WTC11 (cell line): Measurements from ENCODE around the gene ITK. TPM values are rescaled to one million over a fixed set of nuclear protein-coding genes. Genes with fewer than 3 reads are reported as not detected.

Experiments used
- ATAC-seq: fragments of 200-7000 bp; cut with Tn5 transposase; 2 replicates; pipeline ENCODE4 v1.10.0; 2021; ENCODE audit warnings: mild to moderate bottlenecking, moderate library complexity
- CTCF ChIA-PET: fragments of 300-600 bp; sonication (Branson Sonifier 250); formaldehyde crosslinking; loops from one replicate; lab custom pipeline; 2021; ENCODE audit warnings: antibody characterized with exemption; lab: Charles Lee
- POLR2A ChIA-PET: fragments of 350-600 bp; sonication (Branson Sonifier 250); formaldehyde crosslinking; loops from one replicate; lab custom pipeline; 2021; ENCODE audit warnings: antibody characterized with exemption; lab: Charles Lee
- DNase-seq: peaks from one replicate; pipeline ENCODE4 v3.0.0; 2021; ENCODE audit warnings: low spot score
- H3K27ac Mint-ChIP-seq: 2 replicates; pipeline ENCODE4 v1.8.0; 2021; ENCODE audit warnings: mixed read lengths
- H3K27me3 Mint-ChIP-seq: 2 replicates; pipeline ENCODE4 v1.8.0; 2021; ENCODE audit warnings: low read depth, mild to moderate bottlenecking, moderate library complexity, mixed read lengths
- H3K36me3 Mint-ChIP-seq: 2 replicates; pipeline ENCODE4 v1.8.0; 2021; ENCODE audit warnings: mixed read lengths
- H3K4me1 Mint-ChIP-seq: 2 replicates; pipeline ENCODE4 v1.8.0; 2022; ENCODE audit warnings: mixed read lengths
- H3K4me3 Mint-ChIP-seq: 2 replicates; pipeline ENCODE4 v1.8.0; 2021; ENCODE audit warnings: mild to moderate bottlenecking, moderate library complexity, mixed read lengths
- H3K9me3 Mint-ChIP-seq: 2 replicates; pipeline ENCODE4 v1.8.0; 2021; ENCODE audit warnings: mixed read lengths
- AFF4 ChIP-seq: sonication (generic); formaldehyde crosslinking; IDR thresholded peaks from 2 replicates; pipeline ENCODE4 v1.8.1; 2023; ENCODE audit warnings: mild to moderate bottlenecking, missing genetic modification reagents, borderline replicate concordance
- ATF6 ChIP-seq: sonication (generic); formaldehyde crosslinking; IDR thresholded peaks from 2 replicates; pipeline ENCODE4 v1.8.1; 2023; ENCODE audit warnings: mild to moderate bottlenecking, missing genetic modification reagents
- ELF4 ChIP-seq: sonication (generic); formaldehyde crosslinking; IDR thresholded peaks from 2 replicates; pipeline ENCODE4 v1.8.1; 2022; ENCODE audit warnings: low read depth, mild to moderate bottlenecking, moderate library complexity, missing genetic modification reagents
- ETV6 ChIP-seq: sonication (generic); formaldehyde crosslinking; IDR thresholded peaks from 2 replicates; pipeline ENCODE4 v1.8.1; 2022; ENCODE audit warnings: mild to moderate bottlenecking, missing genetic modification reagents
- HMGA2 ChIP-seq: fragments of 250-450 bp; sonication (Bioruptor Pico); IDR thresholded peaks from 2 replicates; pipeline ENCODE4 v1.4.0; 2021; ENCODE audit warnings: mild to moderate bottlenecking, moderate library complexity
- IRF2 ChIP-seq: sonication (generic); formaldehyde crosslinking; IDR thresholded peaks from 2 replicates; pipeline ENCODE4 v1.8.0; 2022; ENCODE audit warnings: low read depth, missing genetic modification reagents, borderline replicate concordance
- JAZF1 ChIP-seq: fragments of 250-450 bp; sonication (Bioruptor Pico); IDR thresholded peaks from 2 replicates; pipeline ENCODE4 v1.9.0; 2021; ENCODE audit warnings: moderate library complexity, mild to moderate bottlenecking, inconsistent platforms
- MXD4 ChIP-seq: fragments of 250-450 bp; sonication (Bioruptor Pico); IDR thresholded peaks from 2 replicates; pipeline ENCODE4 v1.8.0; 2021; ENCODE audit warnings: mild to moderate bottlenecking, moderate library complexity, borderline replicate concordance
- NR1H2 ChIP-seq: sonication (generic); formaldehyde crosslinking; IDR thresholded peaks from 2 replicates; pipeline ENCODE4 v1.9.0; 2021; ENCODE audit warnings: mild to moderate bottlenecking, moderate library complexity, missing genetic modification reagents
- PRRX2 ChIP-seq: fragments of 250-450 bp; sonication (Bioruptor Pico); IDR thresholded peaks from 2 replicates; pipeline ENCODE4 v1.8.0; 2021; ENCODE audit warnings: mild to moderate bottlenecking
- SMAD3 ChIP-seq: sonication (generic); formaldehyde crosslinking; IDR thresholded peaks from 2 replicates; pipeline ENCODE4 v1.8.0; 2022; ENCODE audit warnings: missing genetic modification reagents, mild to moderate bottlenecking, borderline replicate concordance
- SOX15 ChIP-seq: fragments of 250-450 bp; sonication (Bioruptor Pico); IDR thresholded peaks from 2 replicates; pipeline ENCODE4 v1.9.0; 2021; ENCODE audit warnings: mild to moderate bottlenecking
- TP53 ChIP-seq: sonication (generic); formaldehyde crosslinking; IDR thresholded peaks from 2 replicates; pipeline ENCODE4 v1.8.1; 2023; ENCODE audit warnings: mild to moderate bottlenecking, missing genetic modification reagents
- ZBTB21 ChIP-seq: sonication (generic); formaldehyde crosslinking; IDR thresholded peaks from 2 replicates; pipeline ENCODE4 v1.8.1; 2023; ENCODE audit warnings: mild to moderate bottlenecking, missing genetic modification reagents, borderline replicate concordance
- ZNF219 ChIP-seq: sonication (generic); formaldehyde crosslinking; IDR thresholded peaks from 2 replicates; pipeline ENCODE4 v1.8.0; 2023; ENCODE audit warnings: missing genetic modification reagents, mild to moderate bottlenecking, borderline replicate concordance
- ZNF263 ChIP-seq: sonication (generic); formaldehyde crosslinking; IDR thresholded peaks from 2 replicates; pipeline ENCODE4 v1.8.1; 2022; ENCODE audit warnings: low read depth, mild to moderate bottlenecking, moderate library complexity, missing genetic modification reagents
- ZNF281 ChIP-seq: sonication (generic); formaldehyde crosslinking; IDR thresholded peaks from 2 replicates; pipeline ENCODE4 v1.8.0; 2023; ENCODE audit warnings: mild to moderate bottlenecking, missing genetic modification reagents
- ZNF416 ChIP-seq: fragments of 250-450 bp; sonication (Bioruptor Pico); IDR thresholded peaks from 2 replicates; pipeline ENCODE4 v1.9.0; 2021; ENCODE audit warnings: mild to moderate bottlenecking, inconsistent platforms
- ZNF423 ChIP-seq: fragments of 250-450 bp; sonication (Bioruptor Pico); IDR thresholded peaks from 2 replicates; pipeline ENCODE4 v2.1.2; 2022; ENCODE audit warnings: mild to moderate bottlenecking, moderate library complexity
- ZNF425 ChIP-seq: fragments of 250-450 bp; sonication (Bioruptor Pico); conservative IDR thresholded peaks from 2 replicates; pipeline ENCODE4 v1.9.0; 2021; ENCODE audit warnings: mild to moderate bottlenecking
- ZNF532 ChIP-seq: fragments of 250-450 bp; sonication (Bioruptor Pico); IDR thresholded peaks from 2 replicates; pipeline ENCODE4 v1.9.0; 2021; ENCODE audit warnings: mild to moderate bottlenecking, borderline replicate concordance
- ZNF671 ChIP-seq: fragments of 250-450 bp; sonication (Bioruptor Pico); IDR thresholded peaks from 2 replicates; pipeline ENCODE4 v1.8.0; 2021; ENCODE audit warnings: mild to moderate bottlenecking
- total RNA-seq: library from RNA; stranded (reverse); gene quantifications from 3 replicates; pipeline ENCODE4 v1.2.3, GENCODE V29; 2021

Gene ITK
- total RNA-seq, 1 experiment from 2014 or later: 0.52 TPM

GRCh38 chr5:157197086-157197485 is 16.4 kb downstream of the ITK start:
- no peak overlapping the region for H3K27ac Mint-ChIP-seq
- TF ChIP-seq AFF4 (CRISPR knock-in tag): no peak
- no peak for TF ChIP-seq ZNF219
- TF ChIP-seq SOX15: no peak
- TF ChIP-seq SMAD3 (CRISPR knock-in tag): no peak
- no peak for TF ChIP-seq ETV6
- no peak for TF ChIP-seq HMGA2 (CRISPR knock-in tag)
- no peak for TF ChIP-seq ZNF671
- TF ChIP-seq ZNF281 (CRISPR knock-in tag): no peak
- no peak for TF ChIP-seq ELF4 (CRISPR knock-in tag)
- no peak for TF ChIP-seq MXD4 (CRISPR knock-in tag)
- no peak for TF ChIP-seq ZNF416 (CRISPR knock-in tag)
- no peak for TF ChIP-seq IRF2 (CRISPR knock-in tag)
- no peak for TF ChIP-seq ATF6 (CRISPR knock-in tag)
- no peak for TF ChIP-seq ZNF423 (CRISPR knock-in tag)
- TF ChIP-seq PRRX2 (CRISPR knock-in tag): no peak
- TF ChIP-seq ZNF263: no peak
- TF ChIP-seq TP53 (CRISPR knock-in tag): no peak
- TF ChIP-seq, all 79 proteins: peak for 0
- no peaks in the 10 kb centered on the region for H3K4me1 Mint-ChIP-seq
- no peak for DNase-seq
- H3K9me3 Mint-ChIP-seq: no peaks in the 10 kb centered on the region
- no peaks in the 10 kb centered on the region for H3K36me3 Mint-ChIP-seq
- ChIA-PET POLR2A (no interaction called here), CTCF (no interaction called here)
- H3K27me3 Mint-ChIP-seq: peaks cover 2% of the 10 kb centered on the region; the same call in 1 of the 2 replicates
- H3K4me3 Mint-ChIP-seq: no peak overlapping the region
- no peak for ATAC-seq

- H3K4me3 Mint-ChIP-seq: no peak overlapping the region
- no peaks in the 10 kb centered on the region for H3K36me3 Mint-ChIP-seq
- no peak for ATAC-seq
- no peak for DNase-seq
- no peaks in the 10 kb centered on the region; the same call in 1 of the 2 replicates for H3K27me3 Mint-ChIP-seq
- no peaks in the 10 kb centered on the region for H3K9me3 Mint-ChIP-seq
- CTCF ChIA-PET: no interaction called here
- POLR2A ChIA-PET: no interaction called here
- H3K4me1 Mint-ChIP-seq: no peaks in the 10 kb centered on the region
- H3K27ac Mint-ChIP-seq: no peak overlapping the region
- TF ChIP-seq NR1H2 (no peak), JAZF1 (CRISPR knock-in tag) (no peak), ZNF425 (CRISPR knock-in tag) (no peak), ZBTB21 (CRISPR knock-in tag) (no peak), ZNF532 (CRISPR knock-in tag) (no peak)
Observed at GRCh38 chr5:157198277-157198986, 17.8 kb downstream of the ITK start.
